IgD-negative memory B cell (primary cell): ENCODE data around the gene CD99. TPM values are rescaled to one million over a fixed set of nuclear protein-coding genes. Genes with fewer than 3 reads are reported as not detected.
A peak's percentile ranks its signal among the peaks of the same experiment; 100 is the strongest.

Experiments
- H3K27ac Mint-ChIP-seq, 3 donors: one replicate each; pipeline ENCODE4 v1.8.0; 2020 to 2022; ENCODE audit warnings: mild to moderate bottlenecking in 3 of 3, mixed read lengths in 3 of 3, moderate library complexity in 1 of 3
- H3K27me3 Mint-ChIP-seq: one replicate; pipeline ENCODE4 v1.8.0; 2021; ENCODE audit warnings: mixed read lengths
- H3K36me3 Mint-ChIP-seq: one replicate; pipeline ENCODE4 v1.8.0; 2020; ENCODE audit warnings: mild to moderate bottlenecking, mixed read lengths
- H3K4me1 Mint-ChIP-seq, 3 donors: one replicate each; pipeline ENCODE4 v1.8.0; 2020 to 2022; ENCODE audit warnings: mixed read lengths in 3 of 3, mild to moderate bottlenecking in 1 of 3
- H3K4me3 Mint-ChIP-seq, 4 donors: one replicate each; pipeline ENCODE4 v1.8.0; 2020 to 2022; ENCODE audit warnings: mild to moderate bottlenecking in 4 of 4, mixed read lengths in 4 of 4, moderate library complexity in 3 of 4
- H3K9me3 Mint-ChIP-seq, 3 donors: one replicate each; pipeline ENCODE4 v1.8.0; 2020 to 2021; ENCODE audit warnings: mixed read lengths in 3 of 3, mild to moderate bottlenecking in 1 of 3
- polyA plus RNA-seq: library from polyadenylated mRNA; unstranded; fragments of 300-500 nt; fragmentation: Illumina TruSeq; gene quantifications from one replicate; pipeline ENCODE4 v1.2.3, GENCODE V29; 2021

CD99 gene
- polyA plus RNA-seq, 1 donor from 2014 or later = 278 TPM

DNA sequence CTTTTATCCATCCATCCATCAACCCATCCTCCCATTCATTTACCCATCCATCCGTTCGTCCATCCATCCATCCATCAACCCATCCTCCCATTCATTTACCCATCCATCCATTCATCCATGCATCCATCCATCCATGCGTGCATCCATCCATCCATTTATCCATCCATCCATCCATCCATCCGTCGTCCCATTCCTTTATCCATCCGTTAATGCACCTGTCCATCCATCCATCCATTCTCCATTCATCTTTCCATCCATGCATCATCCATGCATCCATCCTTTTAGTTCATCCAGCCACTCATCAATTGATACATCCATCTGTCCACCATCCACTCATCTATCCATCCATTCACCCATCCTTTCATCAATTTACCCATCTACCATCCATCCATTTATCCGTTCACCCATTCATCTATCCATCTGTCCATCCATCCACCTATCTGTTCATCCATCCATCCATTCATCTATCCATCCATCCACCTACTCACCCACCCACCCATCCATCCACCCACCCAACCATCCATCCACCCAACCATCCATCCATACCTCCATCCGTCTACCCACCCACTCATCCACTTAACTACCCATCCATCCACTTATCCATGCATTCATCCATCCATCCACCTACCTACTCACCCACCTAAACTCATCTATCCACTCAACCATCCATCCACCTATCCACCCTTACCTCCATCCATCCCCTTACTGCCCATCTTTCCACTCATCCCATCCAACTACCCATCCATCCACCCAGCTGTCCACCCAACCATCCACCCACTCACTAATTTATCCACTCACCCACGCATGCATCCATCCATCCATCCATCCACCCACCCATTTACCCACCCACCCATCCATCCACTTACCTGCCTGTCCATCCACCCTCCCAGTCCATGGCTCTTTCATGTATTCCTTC is 9.6 kb downstream of the CD99 start:
- peaks cover 28 to 69% (median 62%) of the 10 kb centered on the region in 3 donors for H3K4me1 Mint-ChIP-seq
- H3K36me3 Mint-ChIP-seq = peaks cover 4% of the 10 kb centered on the region
- H3K27me3 Mint-ChIP-seq = no peaks in the 10 kb centered on the region
- H3K4me3 Mint-ChIP-seq = peak overlapping the region in 2 of 4 donors; percentile 87 to 89
- peaks cover 0 to 4% (median 0%) of the 10 kb centered on the region in 3 donors for H3K9me3 Mint-ChIP-seq
- H3K27ac Mint-ChIP-seq = peak overlapping the region in 1 of 3 donors; percentile 11

DNA sequence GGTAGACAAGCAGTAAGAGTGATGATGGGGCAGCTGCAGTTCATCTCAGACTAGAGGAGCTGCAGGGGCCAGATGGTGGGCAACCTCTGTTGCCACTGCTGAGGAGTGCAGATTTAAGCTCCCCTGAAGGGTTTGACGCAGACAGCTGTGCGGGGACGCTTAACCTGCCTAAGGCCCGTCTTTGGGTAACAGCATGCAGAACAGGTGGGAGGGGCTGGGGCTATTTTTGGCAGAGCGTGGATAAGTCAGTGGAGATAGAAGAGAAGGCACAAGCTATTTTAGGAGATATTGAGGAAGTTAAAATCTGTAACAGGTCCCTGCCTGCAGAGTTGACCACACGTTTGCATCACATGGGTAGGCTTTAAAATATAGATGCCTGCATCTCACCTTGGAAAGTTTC is 10.5 kb downstream of the CD99 start:
- Mint-ChIP-seq H3K9me3 (peaks cover 0 to 3% (median 0%) of the 10 kb centered on the region in 3 donors), H3K4me3 (peak overlapping the region; percentile 39 to 89 (median 62)), H3K27ac (peak overlapping the region; percentile 11 to 72 (median 46)), H3K36me3 (peaks cover 4% of the 10 kb centered on the region), H3K27me3 (no peaks in the 10 kb centered on the region), H3K4me1 (peaks cover 25 to 63% (median 53%) of the 10 kb centered on the region in 3 donors)

DNA sequence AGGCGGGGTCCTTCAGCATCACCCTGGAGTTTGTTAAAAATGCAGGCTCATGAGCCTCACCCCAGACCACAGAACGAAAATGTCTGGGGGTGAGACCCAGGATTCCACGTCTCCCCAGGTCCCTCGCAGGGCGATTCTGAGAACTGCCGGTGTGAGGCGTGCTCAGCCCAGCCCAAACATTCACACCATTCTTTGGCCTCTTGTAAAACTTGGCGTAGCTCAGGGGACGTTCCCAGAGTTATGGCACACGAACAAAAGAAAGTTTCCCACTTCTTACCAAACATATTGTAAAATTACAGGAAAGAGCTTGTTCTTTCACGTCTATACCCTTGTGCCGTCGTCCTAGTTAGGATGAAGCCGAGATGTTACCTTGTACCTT is 12.9 kb downstream of the CD99 start:
- H3K27ac Mint-ChIP-seq = peak overlapping the region in 1 of 3 donors; percentile 84
- H3K4me3 Mint-ChIP-seq = no peak overlapping the region
- peaks cover 4% of the 10 kb centered on the region for H3K36me3 Mint-ChIP-seq

DNA sequence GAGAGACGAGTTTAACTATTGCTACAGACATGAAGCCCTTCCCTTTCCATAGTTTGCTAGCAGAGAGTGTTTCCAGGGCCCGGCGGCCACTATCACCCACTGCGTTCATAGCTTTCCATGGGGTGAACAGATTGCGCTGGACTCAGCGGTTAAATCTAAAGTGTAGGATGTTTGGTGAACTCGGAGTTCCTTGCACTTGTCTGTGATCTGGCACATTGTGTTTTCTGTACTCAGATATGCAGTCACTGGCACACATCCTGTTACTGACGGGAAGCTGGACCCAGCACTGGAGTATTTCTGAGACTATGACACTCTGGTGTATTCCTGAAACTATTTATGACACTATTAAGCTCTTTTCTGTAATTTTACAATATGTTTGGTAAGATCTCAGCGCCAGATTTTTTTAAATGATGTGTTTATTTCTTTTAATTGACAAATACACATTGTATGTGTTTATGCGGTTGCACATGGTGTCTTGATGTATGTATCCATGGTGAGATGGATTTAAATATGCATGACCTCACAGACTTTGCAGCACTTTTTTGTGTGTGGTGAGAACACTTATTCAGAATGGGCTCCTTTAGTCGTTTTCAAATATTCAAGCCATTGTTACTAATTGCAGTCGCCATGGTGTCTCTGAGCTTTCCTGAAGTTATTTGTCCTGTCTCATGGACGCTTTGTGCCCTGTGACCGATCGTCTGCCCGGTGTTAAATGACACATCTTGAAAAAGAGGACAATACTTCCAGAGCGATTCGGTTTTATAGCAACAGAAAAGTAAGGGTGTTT is 14.1 kb downstream of the CD99 start:
- Mint-ChIP-seq H3K4me3 (peak overlapping the region in 1 of 4 donors; percentile 63), H3K27me3 (no peaks in the 10 kb centered on the region), H3K36me3 (peaks cover 4% of the 10 kb centered on the region), H3K9me3 (peaks cover 0 to 2% (median 0%) of the 10 kb centered on the region in 3 donors), H3K4me1 (peaks cover 32 to 70% (median 61%) of the 10 kb centered on the region in 3 donors), H3K27ac (no peak overlapping the region)

More for the DNA sequence above, 12.9 kb downstream of the CD99 start:
- H3K9me3 Mint-ChIP-seq = peaks cover 0 to 2% (median 0%) of the 10 kb centered on the region in 3 donors
- no peaks in the 10 kb centered on the region for H3K27me3 Mint-ChIP-seq
- peaks cover 28 to 62% (median 54%) of the 10 kb centered on the region in 3 donors for H3K4me1 Mint-ChIP-seq

DNA sequence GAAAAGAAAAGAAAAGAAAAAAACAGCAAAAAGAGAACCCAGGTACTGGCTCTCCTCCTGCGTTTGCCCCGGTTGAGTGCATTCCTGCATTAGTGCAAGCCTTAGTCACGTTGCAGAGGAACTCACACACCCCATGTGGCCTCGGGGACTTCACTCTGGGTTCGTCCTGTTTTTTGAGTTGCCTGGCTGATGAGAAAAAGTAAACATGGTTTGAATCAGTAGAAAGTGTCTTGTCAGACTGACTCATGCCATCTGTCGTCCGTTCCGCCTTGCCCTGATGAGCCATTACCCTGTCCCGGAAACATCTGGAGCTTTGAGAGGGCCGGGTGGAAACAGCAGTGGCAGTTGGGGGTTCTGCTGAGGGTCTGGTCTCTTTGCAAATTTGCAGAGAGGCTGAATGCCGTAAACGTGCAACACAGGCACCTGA is 16.3 kb downstream of the CD99 start:
- no peaks in the 10 kb centered on the region for H3K27me3 Mint-ChIP-seq
- peak overlapping the region; percentile 34 to 88 (median 72) for H3K4me3 Mint-ChIP-seq
- no peaks in the 10 kb centered on the region for H3K9me3 Mint-ChIP-seq
- H3K4me1 Mint-ChIP-seq = peaks cover 27 to 60% (median 46%) of the 10 kb centered on the region in 3 donors
- peaks cover 5% of the 10 kb centered on the region for H3K36me3 Mint-ChIP-seq
- peak overlapping the region; percentile 74 to 95 (median 95) for H3K27ac Mint-ChIP-seq

DNA sequence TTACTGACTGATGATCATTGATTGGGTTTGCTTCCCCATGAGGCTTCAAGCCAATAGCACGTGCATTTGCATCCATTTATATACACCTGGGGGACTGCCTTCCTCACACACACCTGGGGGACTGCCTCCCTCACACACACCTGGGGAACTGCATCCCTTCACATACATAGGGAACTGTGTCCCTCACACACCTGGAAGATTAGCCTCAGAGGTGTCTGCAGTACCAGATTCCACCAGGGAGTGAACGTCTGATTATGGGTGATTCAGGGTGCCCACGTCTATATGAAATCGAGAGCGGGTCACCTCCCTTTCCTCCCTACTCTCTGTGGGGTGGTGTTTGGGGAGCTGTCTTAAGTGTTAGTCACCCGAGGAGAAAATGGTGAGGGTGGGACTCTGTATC is 16.9 kb downstream of the CD99 start:
- H3K4me3 Mint-ChIP-seq = peak overlapping the region; percentile 34 to 88 (median 72)
- no peaks in the 10 kb centered on the region for H3K27me3 Mint-ChIP-seq
- H3K27ac Mint-ChIP-seq = peak overlapping the region; percentile 74 to 95 (median 95)
- peaks cover 5% of the 10 kb centered on the region for H3K36me3 Mint-ChIP-seq
- peaks cover 27 to 57% (median 43%) of the 10 kb centered on the region in 3 donors for H3K4me1 Mint-ChIP-seq
- no peaks in the 10 kb centered on the region for H3K9me3 Mint-ChIP-seq

DNA sequence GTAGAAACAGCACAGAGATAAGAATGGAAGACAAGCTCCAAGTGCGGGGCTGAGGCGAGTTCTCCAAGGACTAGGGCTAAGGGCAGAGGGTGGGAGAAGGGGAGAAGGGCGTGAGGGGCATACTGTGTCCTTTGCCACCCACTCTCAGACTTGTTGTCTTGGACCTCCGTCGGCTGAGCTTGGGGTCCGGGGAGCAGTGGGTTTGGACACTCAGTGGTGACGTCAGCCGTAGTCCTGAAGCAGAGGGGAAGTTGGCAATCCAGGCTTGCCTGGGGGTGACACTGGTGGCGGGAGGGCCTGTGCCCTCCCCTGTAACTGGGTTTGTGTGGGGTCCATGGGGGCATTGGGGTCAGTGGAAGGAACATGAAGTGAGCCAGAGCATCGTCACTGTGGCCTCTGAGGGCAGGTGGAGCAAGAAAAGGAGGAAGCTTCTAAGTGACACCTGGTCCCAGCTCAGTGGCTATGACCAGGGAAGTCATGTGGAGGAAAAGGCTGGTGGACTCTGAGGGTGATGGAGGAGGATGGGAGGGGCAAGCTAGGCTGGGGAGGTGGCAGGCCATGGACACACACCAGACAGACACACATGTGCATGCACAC is 17.6 kb downstream of the CD99 start:
- Mint-ChIP-seq H3K36me3 (peaks cover 5% of the 10 kb centered on the region), H3K9me3 (no peaks in the 10 kb centered on the region), H3K4me3 (peak overlapping the region; percentile 23 to 88 (median 58)), H3K27ac (peak overlapping the region; percentile 74 to 95 (median 88)), H3K4me1 (peaks cover 27 to 55% (median 41%) of the 10 kb centered on the region in 3 donors), H3K27me3 (no peaks in the 10 kb centered on the region)

DNA sequence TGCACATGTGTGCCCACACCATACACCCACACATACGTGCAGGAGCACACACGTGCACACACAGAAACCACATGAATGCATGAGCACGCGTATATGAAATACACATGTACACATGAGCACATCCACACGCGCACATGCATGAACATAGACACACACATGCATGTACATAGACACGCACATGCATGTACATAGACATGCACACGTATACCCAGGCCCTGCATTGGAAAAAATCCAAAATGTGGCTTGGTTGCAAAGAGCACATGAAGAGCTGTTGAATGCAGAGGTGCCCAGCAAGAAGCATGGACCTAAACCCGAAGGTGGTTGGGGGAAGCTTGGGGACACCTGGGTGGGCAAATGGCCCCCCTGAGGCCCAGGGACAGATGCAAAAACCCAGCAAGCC is 18.5 kb downstream of the CD99 start:
- H3K4me3 Mint-ChIP-seq = peak overlapping the region in 2 of 4 donors; percentile 21 to 55
- H3K4me1 Mint-ChIP-seq = peaks cover 27 to 53% (median 41%) of the 10 kb centered on the region in 3 donors
- no peaks in the 10 kb centered on the region for H3K27me3 Mint-ChIP-seq
- H3K36me3 Mint-ChIP-seq = peaks cover 3% of the 10 kb centered on the region
- H3K9me3 Mint-ChIP-seq = no peaks in the 10 kb centered on the region
- H3K27ac Mint-ChIP-seq = peak overlapping the region in 2 of 3 donors; percentile 75 to 95

DNA sequence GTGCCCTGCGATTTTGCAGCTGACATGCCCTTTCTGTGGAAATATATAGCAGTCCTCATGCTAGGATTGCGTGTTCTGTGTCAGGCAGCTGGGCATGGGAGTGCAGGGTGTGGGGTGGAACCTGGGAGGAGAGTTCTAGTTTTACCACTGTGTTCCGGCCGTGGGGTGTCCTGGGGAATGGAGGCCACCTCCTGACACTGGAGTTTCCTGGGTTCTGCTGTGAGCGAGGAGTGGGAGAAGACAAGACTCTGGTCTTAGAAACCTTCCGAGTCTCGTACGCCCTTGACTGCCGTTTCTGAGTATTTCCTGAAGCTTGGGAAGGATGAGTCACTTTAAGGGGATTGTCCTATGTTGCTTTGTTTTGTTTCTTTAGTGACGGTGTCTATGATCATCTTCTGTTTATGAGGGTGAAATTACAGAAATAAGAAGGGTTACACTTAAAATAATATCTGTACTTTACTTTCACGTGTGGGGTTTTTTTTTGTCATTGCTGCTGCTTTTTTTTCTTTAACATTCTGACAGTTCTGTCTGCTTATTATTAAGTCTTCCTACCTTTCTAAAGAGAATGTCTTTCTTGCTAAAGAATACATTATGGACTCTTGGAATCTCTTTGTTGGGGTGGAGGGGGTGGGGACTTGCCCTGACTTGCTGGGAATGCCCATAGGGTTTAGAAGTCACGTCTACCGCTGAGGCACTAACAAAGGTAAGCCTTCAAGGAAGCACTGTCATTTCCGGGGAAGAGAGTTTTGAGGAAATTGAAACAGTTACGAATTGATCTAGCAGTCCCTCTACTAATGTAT is 19.1 kb downstream of the CD99 start:
- H3K4me3 Mint-ChIP-seq = peak overlapping the region; percentile 32 to 90 (median 54)
- no peaks in the 10 kb centered on the region for H3K27me3 Mint-ChIP-seq
- no peaks in the 10 kb centered on the region for H3K9me3 Mint-ChIP-seq
- peaks cover 27 to 50% (median 41%) of the 10 kb centered on the region in 3 donors for H3K4me1 Mint-ChIP-seq
- H3K36me3 Mint-ChIP-seq = peaks cover 2% of the 10 kb centered on the region
- H3K27ac Mint-ChIP-seq = peak overlapping the region; percentile 71 to 95 (median 75)

DNA sequence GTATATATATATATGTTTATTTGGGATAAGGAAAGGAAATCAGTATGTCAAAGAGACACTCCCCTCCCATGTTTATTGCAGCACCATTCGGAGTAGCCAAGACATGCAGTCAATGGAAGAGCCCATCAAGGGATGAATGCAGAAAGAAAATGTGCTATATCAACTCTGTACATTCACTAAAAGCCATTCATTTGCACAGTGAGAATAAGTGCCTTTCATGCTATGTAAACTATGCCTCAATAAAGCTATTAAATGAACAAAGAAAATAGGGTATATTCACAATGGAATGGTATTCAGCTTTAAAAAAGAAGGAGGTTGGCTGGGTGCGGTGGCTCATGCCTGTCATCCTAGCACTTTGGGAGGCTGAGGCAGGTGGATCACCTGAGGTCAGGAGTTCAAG is 20.3 kb downstream of the CD99 start:
- Mint-ChIP-seq H3K27me3 (no peaks in the 10 kb centered on the region), H3K36me3 (peaks cover 1% of the 10 kb centered on the region), H3K4me3 (no peak overlapping the region), H3K4me1 (peaks cover 27 to 44% (median 38%) of the 10 kb centered on the region in 3 donors), H3K27ac (no peak overlapping the region), H3K9me3 (no peaks in the 10 kb centered on the region)

DNA sequence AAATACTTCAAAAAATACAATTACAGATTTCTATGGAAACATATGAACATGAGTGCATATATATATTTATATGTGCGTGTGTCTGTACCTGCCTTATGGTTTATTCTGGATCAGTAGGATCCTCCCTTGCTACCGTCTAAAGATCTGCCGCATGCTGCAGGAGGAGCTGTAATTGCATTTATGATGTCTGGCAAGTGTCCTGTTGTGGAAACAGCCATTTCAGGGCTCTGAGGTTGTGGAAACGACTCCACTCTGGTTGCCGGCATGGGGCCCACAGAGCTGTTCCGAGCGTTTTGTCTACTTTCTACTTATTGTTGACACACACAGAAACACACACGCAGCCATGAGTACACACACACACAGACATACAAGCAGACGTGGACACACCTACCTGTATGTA is 21.3 kb downstream of the CD99 start:
- H3K9me3 Mint-ChIP-seq = no peaks in the 10 kb centered on the region
- H3K4me1 Mint-ChIP-seq = peaks cover 23 to 37% (median 31%) of the 10 kb centered on the region in 3 donors
- no peak overlapping the region for H3K27ac Mint-ChIP-seq
- H3K36me3 Mint-ChIP-seq = peaks cover 1% of the 10 kb centered on the region
- no peak overlapping the region for H3K4me3 Mint-ChIP-seq
- H3K27me3 Mint-ChIP-seq = no peaks in the 10 kb centered on the region

DNA sequence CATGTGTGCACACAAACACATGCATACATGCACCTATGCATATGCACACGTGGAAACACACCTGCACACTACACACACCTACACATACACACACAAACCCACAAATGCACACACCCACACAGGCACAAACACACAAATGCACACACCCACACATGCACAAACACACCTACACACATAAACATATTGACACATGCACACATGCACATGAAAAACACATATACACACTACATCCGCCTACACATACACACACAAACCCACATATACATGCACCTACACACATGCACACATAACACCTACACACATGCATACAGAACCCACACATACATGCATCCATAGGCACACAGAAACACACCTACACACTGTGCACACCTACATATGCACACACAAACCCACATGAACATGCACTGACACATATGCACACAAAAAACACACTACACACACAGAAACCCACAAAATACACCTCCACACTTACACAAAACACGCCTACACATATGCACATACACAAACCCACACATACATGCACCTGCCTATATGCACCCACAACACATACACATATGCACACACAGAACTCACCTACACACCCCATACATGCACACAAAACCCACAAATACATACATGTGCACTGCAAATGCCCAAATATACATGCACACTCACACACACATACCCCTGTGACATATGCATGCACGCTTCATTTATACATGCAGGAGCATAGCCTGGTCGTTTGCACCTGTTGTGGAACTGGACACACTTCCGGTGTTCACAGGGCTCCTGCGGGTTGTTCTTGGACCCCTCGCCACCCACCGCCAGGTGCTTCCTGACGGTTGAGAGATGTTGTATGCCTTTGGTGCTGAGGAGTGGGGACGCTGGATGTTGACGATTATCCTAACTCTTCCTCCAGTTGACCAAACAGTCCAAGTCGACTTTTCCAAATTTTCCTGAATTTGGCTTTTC is 22.1 kb downstream of the CD99 start:
- Mint-ChIP-seq H3K36me3 (peaks cover 1% of the 10 kb centered on the region), H3K4me1 (peaks cover 16 to 29% (median 24%) of the 10 kb centered on the region in 3 donors), H3K9me3 (no peaks in the 10 kb centered on the region), H3K4me3 (no peak overlapping the region), H3K27ac (peak overlapping the region in 1 of 3 donors; percentile 5), H3K27me3 (no peaks in the 10 kb centered on the region)

DNA sequence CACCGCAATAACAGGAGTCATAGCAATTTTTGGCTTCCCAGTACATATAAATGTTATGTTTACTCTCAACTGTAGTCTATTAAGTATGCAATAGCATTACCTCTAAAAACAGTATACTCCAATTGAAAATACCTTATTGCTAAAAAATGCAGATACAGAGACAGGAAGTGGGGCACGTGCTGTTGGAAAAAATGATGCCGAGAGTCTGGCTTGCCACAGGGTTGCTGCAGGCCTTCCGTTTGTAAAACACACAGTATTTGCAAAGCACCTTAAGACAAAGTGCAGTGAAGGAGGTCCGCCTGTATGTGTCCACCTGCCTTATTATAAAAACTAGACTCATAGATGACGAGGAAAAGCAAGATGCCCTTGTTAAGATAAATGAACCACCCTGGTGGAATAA is 23.5 kb downstream of the CD99 start:
- H3K36me3 Mint-ChIP-seq = peaks cover 7% of the 10 kb centered on the region
- peaks cover 7 to 16% (median 10%) of the 10 kb centered on the region in 3 donors for H3K4me1 Mint-ChIP-seq
- no peaks in the 10 kb centered on the region for H3K27me3 Mint-ChIP-seq
- no peaks in the 10 kb centered on the region for H3K9me3 Mint-ChIP-seq
- no peak overlapping the region for H3K27ac Mint-ChIP-seq
- H3K4me3 Mint-ChIP-seq = no peak overlapping the region
